HG03521 (cell line): ENCODE results near the gene ANKRD60.

Experiments used
- ATAC-seq: cut with Tn5 transposase; IDR thresholded peaks from one replicate; pipeline ENCODE4 v1.9.1; 2021; ENCODE audit warnings: mild to moderate bottlenecking, moderate library complexity; ENCODE audit not compliant: unreplicated experiment

ANKRD60 gene

GRCh38 chr20:58167759-58168158 lies 60.7 kb downstream of the ANKRD60 start:
- no peak for ATAC-seq
